Left renal cortex interstitium (tissue), 4 donors: ENCODE data around the gene KLHL11. TPM values are rescaled to one million over a fixed set of nuclear protein-coding genes. Genes with fewer than 3 reads are reported as not detected.
"Not testable (repeated sequence)": the region's sequence is repeated elsewhere in the genome, so short reads cannot be mapped to it uniquely, and the experiment has no call there.

Experiments used
- DNase-seq, 4 donors: peaks; one replicate each; pipeline ENCODE4 v3.0.0-alpha.2; 2013; ENCODE audit warnings: low read depth in 4 of 4, low spot score in 2 of 4, missing footprints in 1 of 4
- polyA plus RNA-seq, 4 donors: library from polyadenylated mRNA; unstranded; fragments of 120-200 nt; gene quantifications; one replicate each; pipeline ENCODE4 v1.2.1, GENCODE V29; 2013; ENCODE audit not compliant: insufficient read length in 4 of 4

The KLHL11 gene
- polyA plus RNA-seq, 4 donors, result 8.3 to 11.4 (median 10.0) TPM

GRCh38 chr17:41888332-41888965, 23.2 kb upstream of the KLHL11 start:
- DNase-seq, result no peak

- DNase-seq, result no peak
Measured at GRCh38 chr17:41885733-41886132, 20.5 kb upstream of the KLHL11 start.

- no peak for DNase-seq
Measured at GRCh38 chr17:41882756-41883155, 17.5 kb upstream of the KLHL11 start.

DNA sequence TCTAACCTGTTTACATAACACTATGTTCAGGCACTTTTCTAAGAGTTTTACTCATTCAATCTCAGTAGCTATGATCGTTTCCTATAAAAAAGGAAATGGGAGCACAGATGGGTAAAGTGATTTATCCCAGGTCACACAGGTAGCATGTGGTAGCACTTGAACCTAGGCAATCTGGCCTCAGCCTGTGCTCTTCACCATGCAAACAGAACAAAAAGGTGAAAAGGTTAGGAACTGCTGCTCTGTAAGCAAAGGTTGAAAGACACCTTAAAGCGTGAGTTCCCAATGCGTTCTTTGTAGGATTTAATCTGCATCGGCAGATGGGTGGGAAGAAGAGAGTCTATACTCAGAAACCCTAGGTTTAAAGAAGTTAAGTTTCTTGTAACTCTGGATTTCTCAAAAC, 14.9 kb upstream of the KLHL11 start:
- DNase-seq, result no peak

- not testable (repeated sequence) for DNase-seq
Measured at GRCh38 chr17:41874293-41874670, 9.1 kb upstream of the KLHL11 start.

- no peak for DNase-seq
Measured at GRCh38 chr17:41873559-41874292, 8.5 kb upstream of the KLHL11 start.

DNA sequence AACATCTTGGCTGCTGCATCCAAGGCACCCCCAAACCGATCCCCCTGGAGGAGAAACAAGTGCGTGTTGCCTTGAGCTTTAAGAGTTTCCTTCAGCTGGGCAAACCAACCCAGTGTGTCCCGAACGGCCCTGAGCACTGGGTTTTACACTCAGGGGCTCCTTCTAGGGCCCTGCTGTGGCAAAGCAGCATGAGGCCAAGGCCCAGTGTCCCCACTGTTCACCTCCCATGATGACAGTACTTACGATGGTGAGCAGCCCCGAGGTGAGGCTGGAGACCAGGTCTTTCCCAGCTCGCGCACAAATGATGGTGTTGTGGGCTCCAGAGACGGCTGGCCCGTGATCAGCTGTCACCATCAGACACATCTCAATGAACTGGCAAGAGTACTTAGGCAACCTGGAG, 6.6 kb upstream of the KLHL11 start:
- DNase-seq, result no peak

- no peak for DNase-seq
Measured at GRCh38 chr17:41870627-41871026, 5.4 kb upstream of the KLHL11 start.

DNA sequence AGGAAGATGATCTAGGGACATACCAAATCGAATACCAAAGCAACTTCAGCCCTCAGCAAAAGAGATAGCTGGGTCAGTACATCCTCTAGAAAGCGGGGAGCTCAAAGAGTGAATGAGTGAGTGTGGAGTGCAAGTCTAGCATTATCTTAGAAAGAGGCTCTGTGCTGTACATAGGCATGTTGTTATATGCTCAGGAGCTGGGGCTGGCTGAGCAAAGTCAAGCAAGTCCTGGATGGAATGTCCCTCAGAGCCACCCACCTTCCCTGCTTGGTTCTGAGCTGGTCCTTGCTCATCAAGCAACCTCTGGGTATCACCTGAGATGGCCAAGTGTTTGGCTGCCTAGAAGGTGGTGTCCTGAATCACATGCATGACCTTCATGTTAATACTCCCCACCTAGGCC, 4.9 kb upstream of the KLHL11 start:
- no peak for DNase-seq

DNA sequence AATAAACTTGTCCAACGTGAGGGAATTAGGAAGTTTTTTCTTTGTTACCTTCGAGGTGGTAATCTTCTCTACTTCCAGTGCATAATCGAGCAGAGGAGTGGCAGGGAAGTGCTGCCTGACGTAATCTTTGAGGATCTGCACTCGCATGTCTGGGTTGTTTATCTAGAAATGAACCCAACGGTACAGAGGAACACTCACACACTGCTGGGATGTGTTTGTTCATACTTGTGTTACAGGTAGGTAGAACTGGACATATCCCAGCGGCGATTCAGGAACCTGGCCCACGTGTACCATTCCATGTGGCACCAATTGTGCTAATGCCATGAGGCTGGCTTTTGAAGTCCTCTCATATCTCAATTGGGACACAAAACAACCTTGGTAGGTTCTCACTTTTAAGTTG, 4.2 kb upstream of the KLHL11 start:
- DNase-seq, result no peak

DNA sequence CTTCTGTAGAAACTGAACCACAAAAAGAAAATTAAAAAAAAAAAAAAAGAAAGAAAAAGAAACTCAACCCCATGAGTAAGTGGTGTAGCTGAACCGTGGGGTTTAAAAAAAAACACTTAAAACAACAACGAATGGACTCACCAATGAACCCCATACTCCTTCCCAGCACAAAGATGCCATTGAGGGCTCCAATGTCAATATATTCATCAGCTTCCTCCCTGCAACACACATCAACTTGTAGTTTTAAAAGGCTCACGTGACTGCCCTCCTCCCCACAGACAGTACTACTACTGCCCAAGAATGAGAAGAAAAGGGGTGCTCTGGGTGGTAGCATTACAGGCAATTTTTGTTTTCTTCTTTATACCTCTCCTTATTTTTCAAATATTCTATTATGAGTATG, 3.3 kb upstream of the KLHL11 start:
- DNase-seq, result no peak

- DNase-seq, result no peak
Measured at GRCh38 chr17:41865596-41865893, 322 bp upstream of the KLHL11 start.

DNA sequence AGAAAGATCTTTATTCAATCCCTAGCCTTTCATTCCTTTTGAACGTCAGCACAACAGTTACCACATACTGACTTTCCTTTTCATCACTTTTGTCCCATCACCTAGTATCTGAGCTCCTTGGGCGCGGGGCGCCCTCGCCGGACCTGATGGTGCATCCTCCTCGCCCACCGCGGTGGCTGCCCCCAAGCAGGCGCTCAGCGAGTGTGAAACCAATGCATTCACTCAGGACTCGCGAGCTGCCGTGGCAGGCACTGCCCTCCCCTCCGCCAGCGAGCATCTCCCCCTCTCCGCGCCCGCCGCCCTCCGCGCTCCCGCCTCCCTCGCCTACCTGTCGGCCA, 756 bp downstream of the KLHL11 start:
- no peak for DNase-seq

DNA sequence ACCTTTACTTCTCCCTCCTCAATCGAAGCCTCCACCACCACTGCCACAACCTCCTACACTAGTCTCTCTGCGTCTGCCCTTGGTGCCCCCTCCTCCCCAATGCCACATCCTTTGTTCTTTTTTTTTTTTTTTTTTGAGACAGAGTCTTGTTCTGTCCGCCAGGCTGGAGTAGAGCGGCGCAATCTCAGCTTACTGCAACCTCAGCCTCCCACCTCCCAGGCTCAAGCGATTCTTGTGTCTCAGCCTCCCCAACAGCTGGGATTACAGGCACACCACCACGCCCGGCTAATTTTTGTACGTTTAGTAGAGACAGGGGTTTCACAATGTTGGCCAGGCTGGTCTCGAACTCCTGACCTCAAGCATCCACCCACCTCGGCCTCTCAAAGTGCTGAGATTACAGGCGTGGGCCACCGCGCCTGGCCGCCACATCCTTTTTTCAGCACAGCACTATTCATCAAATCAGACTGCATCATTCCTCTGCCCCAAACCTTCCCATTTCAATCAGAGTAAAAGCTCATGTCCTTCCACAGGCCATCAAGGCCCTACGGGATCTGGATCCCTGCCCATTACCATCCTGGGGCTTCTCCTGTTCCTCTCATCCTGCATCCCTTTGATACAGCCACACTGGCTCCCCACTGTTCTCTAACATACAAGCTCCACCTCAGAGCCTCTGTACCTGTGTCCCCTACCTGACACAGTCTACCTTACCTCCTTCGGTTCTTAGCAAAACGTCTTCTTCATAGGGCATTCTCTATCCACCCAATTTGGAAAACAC, 2.0 kb downstream of the KLHL11 start:
- no peak for DNase-seq

DNA sequence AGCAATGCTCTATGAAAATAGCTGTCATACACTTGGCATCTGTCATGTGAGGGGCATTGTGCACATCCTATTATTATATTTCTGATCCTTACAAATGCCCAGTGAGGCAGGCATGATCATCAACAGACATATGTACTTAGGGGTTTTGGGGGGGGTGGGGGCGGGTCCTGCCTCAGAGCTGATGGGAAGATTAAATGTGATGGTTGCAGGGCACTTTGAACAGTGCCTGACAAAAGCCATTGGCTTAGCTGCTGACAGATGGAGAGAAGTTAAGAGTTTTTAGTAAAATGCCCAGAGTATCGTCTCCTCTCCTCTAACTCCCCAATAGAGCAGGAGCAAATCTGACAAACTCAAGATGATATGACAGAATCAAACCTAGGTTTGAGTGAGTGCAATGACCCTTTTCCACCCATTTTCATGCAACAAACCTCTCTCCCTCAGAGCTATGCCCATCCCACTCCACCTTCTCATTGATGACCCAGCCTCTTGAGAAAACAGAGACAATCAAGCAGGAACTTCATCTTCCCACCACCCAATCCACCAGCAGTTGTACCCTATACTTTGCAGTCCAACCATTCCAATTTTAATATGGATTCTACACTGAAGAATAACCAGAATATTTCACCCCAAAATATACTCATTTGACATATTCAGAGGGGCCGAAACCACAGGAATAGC, 4.8 kb downstream of the KLHL11 start:
- no peak for DNase-seq

GRCh38 chr17:41851382-41851781, 13.8 kb downstream of the KLHL11 start:
- not testable (repeated sequence) for DNase-seq

DNA sequence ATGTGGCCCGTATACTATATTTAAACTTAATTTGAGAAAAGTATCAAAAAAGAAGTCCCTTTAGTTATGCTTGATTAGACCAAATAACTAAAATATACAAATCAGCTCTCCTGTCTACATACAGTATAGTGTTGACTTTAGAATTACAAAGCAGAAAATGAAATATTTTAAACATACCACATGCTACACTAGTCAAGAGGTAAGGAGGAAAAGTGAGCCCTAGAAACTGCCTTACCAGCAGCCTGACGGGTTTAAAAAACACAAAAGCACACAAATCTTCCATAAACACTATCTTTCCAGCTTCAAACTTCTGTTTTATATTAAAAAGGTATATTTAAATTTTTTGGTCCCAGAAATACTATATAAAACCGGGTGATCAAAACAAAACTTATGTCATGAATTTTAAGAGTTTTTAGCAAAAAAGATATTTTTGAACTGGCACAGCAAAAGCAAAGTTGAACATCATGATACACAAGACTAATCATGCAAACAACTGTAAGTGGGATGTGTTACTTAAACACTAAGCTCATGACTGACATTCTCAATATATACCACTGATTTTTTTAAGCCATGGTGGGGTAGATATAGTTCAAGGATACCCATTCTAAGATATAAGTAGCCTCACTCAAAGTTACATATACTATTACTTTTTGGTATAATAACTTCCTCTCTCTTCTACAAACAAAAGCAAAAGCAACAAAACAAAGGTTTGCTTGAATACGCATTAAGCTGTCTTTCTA, 15.8 kb downstream of the KLHL11 start:
- DNase-seq, result no peak

DNA sequence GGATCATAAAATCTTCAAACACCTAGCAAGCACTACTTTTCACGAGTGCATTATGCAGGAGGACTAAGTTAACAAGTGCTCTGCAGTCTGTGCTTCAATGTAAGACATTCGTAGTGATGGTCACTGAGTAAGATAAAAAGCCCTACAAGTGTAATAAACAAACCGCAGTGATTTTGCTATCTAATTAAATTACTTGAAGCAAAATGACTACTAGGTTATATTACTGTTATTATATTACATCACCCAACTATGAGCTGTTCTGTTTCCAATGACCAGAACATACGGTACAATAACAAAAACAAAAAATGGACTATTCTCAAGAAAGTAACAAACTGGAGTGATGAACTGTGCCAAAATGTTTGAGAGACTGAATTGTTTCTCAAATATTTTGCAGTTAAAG, 16.4 kb downstream of the KLHL11 start:
- no peak for DNase-seq

DNA sequence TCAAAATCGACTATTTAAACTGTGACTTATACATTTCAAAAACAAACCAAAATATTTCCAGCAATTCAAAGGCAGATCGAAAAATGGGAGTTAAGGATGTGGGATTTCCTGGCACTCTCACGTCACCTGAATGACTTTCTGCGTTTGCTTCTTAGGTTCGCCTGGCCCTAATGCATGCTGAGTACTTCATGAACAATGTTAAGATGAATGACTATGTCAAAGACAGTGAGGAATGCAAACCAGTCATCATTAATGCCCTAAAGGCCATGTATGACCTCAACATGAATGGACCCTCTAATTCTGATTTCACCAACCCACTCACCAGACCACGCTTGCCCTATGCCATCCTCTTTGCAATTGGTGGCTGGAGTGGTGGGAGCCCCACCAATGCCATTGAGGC, 20.3 kb downstream of the KLHL11 start:
- no peak for DNase-seq

DNA sequence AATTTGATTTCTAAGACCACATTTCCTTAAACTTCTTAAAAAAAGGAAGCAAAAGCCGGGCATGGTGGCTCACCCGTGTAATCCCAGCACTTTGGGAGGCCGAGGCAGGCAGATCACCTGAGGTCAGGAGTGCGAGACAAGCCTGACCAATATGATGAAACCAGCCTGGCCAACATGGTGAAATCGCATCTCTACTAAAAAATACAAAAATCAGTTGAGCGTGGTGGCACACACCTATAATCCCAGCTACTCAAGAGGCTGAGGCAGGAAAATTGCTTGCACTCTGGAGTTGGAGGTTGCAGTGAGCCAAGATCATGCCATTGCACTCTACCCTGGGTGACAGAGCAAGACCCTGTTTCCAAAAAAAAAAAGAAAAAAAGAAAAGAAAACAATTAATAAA, 24.4 kb downstream of the KLHL11 start:
- not testable (repeated sequence) for DNase-seq

DNA sequence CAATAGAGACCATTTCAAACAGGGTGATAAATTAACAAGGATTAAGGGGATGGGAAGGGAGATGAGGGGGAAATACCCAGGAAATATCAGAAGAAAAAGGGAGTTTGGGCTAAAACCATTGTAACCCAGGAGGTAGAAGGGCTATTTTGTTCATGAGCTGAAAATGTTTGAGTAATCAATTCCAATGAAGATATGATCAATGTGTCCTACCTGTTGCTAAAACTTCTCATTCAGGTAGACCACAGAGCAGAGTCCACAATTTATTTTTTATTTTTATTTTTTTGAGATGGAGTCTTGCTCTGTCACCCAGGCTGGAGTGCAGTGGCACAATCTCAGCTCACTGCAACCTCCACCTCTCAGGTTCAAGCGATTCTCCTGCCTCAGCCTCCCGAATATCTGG, 25.8 kb downstream of the KLHL11 start:
- DNase-seq, result not testable (repeated sequence)
